Measurements from ENCODE around the gene SPRING1. TPM values are rescaled to one million over a fixed set of nuclear protein-coding genes. Genes with fewer than 3 reads are reported as not detected.
A peak's percentile ranks its signal among the peaks of the same experiment; 100 is the strongest.

SPRING1 gene
- total and polyA plus RNA-seq, 2 of the 13 experiments (the other 11 are each of a cell fraction or from before 2014, with no cell fraction given), result 20.0 to 51.8 TPM

DNA sequence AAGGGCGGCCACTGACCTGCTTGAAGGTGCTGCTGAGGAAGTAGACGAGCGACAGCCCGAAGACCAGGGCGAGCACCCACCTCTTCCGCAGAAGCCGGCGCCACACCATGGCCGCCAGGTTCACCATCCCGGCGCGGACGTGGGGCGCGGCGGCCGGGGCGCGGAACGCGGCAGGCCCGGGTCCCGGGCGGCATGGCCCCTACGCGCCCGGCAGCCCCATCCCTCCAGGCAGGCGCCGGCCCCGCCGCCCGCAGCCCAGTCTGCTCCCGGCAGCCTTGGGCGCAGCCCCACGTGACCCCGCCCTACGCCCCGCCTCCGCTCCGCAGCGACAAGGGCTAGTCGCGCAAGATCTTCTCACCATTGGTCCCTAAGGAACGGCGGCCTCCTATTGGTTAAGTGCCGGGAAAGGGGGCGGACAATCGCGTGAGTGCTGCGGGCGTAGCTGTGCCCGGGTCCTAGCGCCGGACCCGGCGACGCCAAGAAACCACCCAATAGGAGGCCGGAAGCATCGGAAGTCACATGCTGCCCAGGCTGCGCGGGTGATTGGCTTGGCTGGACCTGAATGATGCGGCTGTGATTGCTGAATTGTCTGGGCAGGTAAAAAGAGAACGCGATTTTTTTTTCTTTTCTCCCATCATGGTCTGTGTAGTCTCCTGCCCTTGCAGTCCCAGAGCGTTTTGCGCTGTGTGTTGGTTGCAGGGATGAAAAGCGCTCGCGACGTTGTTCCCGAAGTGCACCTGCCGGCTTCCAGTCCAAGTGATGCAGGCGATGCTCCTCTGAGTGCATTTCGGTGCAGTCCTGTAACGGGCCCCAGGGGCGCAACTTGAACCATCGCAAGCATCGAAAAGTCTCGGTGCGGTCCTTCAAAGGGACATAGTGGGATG, at the start of gene SPRING1, which contains the start of gene RNFT2 (continued):
- TF ChIP-seq MBD4 (IDR thresholded peaks at IDR 0.05; ENCODE audit: borderline replicate concordance, low read length) (no peak), NR2F1 (CRISPR knock-in tag; IDR thresholded peaks at IDR 0.05) (no peak), DNMT1 (CRISPR knock-in tag; IDR thresholded peaks at IDR 0.05) (no peak), MED8 (CRISPR knock-in tag; IDR thresholded peaks at IDR 0.05; ENCODE audit: insufficient replicate concordance) (peak; percentile 73), ZNF263 (CRISPR knock-in tag; IDR thresholded peaks at IDR 0.05) (no peak), ZNF354B (CRISPR knock-in tag; IDR thresholded peaks at IDR 0.05) (no peak), ZNF138 (CRISPR knock-in tag; IDR thresholded peaks at IDR 0.05; ENCODE audit: low read depth) (no peak), ZNF775 (CRISPR knock-in tag; IDR thresholded peaks at IDR 0.05; ENCODE audit: borderline replicate concordance) (no peak), ZNF180 (CRISPR knock-in tag; IDR thresholded peaks at IDR 0.05; ENCODE audit: borderline replicate concordance, low read depth) (no peak), NFKB2 (CRISPR knock-in tag; IDR thresholded peaks at IDR 0.05; ENCODE audit: borderline replicate concordance) (peak; percentile 83; the same call in 1 of the 2 replicates), FLYWCH1 (CRISPR knock-in tag; IDR thresholded peaks at IDR 0.05) (no peak), REXO4 (CRISPR knock-in tag; IDR thresholded peaks at IDR 0.05; ENCODE audit: borderline replicate concordance) (no peak), HOXA3 (CRISPR knock-in tag; IDR thresholded peaks at IDR 0.05) (peak; percentile 83; the same call in 1 of the 2 replicates)
- TF ChIP-seq, protein P1, sequence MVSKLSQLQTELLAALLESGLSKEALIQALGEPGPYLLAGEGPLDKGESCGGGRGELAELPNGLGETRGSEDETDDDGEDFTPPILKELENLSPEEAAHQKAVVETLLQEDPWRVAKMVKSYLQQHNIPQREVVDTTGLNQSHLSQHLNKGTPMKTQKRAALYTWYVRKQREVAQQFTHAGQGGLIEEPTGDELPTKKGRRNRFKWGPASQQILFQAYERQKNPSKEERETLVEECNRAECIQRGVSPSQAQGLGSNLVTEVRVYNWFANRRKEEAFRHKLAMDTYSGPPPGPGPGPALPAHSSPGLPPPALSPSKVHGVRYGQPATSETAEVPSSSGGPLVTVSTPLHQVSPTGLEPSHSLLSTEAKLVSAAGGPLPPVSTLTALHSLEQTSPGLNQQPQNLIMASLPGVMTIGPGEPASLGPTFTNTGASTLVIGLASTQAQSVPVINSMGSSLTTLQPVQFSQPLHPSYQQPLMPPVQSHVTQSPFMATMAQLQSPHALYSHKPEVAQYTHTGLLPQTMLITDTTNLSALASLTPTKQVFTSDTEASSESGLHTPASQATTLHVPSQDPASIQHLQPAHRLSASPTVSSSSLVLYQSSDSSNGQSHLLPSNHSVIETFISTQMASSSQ (IDR thresholded peaks at IDR 0.05; ENCODE audit: low read depth), result no peak
- TF ChIP-seq, protein P1 (CRISPR knock-in tag; IDR thresholded peaks at IDR 0.05; ENCODE audit: borderline replicate concordance), result peak; percentile 64; the same call in 1 of the 2 replicates
- TF ChIP-seq, protein P2, sequence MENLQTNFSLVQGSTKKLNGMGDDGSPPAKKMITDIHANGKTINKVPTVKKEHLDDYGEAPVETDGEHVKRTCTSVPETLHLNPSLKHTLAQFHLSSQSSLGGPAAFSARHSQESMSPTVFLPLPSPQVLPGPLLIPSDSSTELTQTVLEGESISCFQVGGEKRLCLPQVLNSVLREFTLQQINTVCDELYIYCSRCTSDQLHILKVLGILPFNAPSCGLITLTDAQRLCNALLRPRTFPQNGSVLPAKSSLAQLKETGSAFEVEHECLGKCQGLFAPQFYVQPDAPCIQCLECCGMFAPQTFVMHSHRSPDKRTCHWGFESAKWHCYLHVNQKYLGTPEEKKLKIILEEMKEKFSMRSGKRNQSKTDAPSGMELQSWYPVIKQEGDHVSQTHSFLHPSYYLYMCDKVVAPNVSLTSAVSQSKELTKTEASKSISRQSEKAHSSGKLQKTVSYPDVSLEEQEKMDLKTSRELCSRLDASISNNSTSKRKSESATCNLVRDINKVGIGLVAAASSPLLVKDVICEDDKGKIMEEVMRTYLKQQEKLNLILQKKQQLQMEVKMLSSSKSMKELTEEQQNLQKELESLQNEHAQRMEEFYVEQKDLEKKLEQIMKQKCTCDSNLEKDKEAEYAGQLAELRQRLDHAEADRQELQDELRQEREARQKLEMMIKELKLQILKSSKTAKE (CRISPR knock-in tag; IDR thresholded peaks at IDR 0.05; ENCODE audit: borderline replicate concordance), result no peak
- TF ChIP-seq, protein P3, sequence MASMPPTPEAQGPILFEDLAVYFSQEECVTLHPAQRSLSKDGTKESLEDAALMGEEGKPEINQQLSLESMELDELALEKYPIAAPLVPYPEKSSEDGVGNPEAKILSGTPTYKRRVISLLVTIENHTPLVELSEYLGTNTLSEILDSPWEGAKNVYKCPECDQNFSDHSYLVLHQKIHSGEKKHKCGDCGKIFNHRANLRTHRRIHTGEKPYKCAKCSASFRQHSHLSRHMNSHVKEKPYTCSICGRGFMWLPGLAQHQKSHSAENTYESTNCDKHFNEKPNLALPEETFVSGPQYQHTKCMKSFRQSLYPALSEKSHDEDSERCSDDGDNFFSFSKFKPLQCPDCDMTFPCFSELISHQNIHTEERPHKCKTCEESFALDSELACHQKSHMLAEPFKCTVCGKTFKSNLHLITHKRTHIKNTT (CRISPR knock-in tag; IDR thresholded peaks at IDR 0.05), result no peak
- TF ChIP-seq, protein P4, sequence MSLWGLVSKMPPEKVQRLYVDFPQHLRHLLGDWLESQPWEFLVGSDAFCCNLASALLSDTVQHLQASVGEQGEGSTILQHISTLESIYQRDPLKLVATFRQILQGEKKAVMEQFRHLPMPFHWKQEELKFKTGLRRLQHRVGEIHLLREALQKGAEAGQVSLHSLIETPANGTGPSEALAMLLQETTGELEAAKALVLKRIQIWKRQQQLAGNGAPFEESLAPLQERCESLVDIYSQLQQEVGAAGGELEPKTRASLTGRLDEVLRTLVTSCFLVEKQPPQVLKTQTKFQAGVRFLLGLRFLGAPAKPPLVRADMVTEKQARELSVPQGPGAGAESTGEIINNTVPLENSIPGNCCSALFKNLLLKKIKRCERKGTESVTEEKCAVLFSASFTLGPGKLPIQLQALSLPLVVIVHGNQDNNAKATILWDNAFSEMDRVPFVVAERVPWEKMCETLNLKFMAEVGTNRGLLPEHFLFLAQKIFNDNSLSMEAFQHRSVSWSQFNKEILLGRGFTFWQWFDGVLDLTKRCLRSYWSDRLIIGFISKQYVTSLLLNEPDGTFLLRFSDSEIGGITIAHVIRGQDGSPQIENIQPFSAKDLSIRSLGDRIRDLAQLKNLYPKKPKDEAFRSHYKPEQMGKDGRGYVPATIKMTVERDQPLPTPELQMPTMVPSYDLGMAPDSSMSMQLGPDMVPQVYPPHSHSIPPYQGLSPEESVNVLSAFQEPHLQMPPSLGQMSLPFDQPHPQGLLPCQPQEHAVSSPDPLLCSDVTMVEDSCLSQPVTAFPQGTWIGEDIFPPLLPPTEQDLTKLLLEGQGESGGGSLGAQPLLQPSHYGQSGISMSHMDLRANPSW (CRISPR knock-in tag; IDR thresholded peaks at IDR 0.05; ENCODE audit: borderline replicate concordance), result no peak

All from HepG2 (cell line).